ENCODE data around the gene SHOC2.

The SHOC2 gene

DNA sequence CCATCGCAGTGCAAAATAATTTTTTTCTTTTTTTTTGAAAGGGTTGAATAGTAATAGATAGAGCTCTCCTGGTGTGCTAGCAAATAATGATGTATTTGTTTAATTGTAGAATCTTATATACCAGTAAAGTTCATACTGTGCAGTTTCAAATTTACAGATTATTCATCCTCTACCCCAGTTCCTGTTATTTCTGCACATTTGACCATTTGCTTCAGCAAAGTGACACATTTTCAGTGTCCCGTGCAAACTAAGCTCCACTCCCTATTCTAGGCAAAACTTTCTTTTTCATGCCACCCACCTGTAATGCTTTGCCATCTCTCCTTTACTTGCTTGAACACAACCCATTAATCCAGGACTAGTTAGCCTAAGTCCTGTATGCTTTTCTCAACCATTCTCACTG is 43.0 kb downstream of the SHOC2 start:
- no peaks in the 10 kb centered on the region for H4K20me1 ChIP-seq (ENCODE audit: insufficient read depth, low read length)
- H3K27ac ChIP-seq (ENCODE audit: low read depth, low read length, poor library complexity, severe bottlenecking) = no peak overlapping the region
- peaks cover 26% of the 10 kb centered on the region for H3K36me3 ChIP-seq (ENCODE audit: insufficient read depth, low read length)
- no peak overlapping the region for H3K9ac ChIP-seq (ENCODE audit: low read length)
- no peak overlapping the region for H3K4me3 ChIP-seq (ENCODE audit: low read depth, low read length, poor library complexity, severe bottlenecking)
- H3K9me3 ChIP-seq (ENCODE audit: low read length) = 0 out of 2 replicates have a peak, but pooled peaks cover 2% of the 10 kb centered on the region
- H3K27me3 ChIP-seq (ENCODE audit: insufficient read depth, low read length) = no peaks in the 10 kb centered on the region
- H3K9me2 ChIP-seq (ENCODE audit: low read depth, low read length) = no peaks in the 10 kb centered on the region
- H3F3A ChIP-seq (ENCODE audit: insufficient read depth, low read length) = no peaks in the 10 kb centered on the region
- H2AFZ ChIP-seq (ENCODE audit: low read length) = no peak overlapping the region
- H3K79me2 ChIP-seq (ENCODE audit: insufficient read depth, low read length) = peaks cover 96% of the 10 kb centered on the region
- TF ChIP-seq, protein P1, sequence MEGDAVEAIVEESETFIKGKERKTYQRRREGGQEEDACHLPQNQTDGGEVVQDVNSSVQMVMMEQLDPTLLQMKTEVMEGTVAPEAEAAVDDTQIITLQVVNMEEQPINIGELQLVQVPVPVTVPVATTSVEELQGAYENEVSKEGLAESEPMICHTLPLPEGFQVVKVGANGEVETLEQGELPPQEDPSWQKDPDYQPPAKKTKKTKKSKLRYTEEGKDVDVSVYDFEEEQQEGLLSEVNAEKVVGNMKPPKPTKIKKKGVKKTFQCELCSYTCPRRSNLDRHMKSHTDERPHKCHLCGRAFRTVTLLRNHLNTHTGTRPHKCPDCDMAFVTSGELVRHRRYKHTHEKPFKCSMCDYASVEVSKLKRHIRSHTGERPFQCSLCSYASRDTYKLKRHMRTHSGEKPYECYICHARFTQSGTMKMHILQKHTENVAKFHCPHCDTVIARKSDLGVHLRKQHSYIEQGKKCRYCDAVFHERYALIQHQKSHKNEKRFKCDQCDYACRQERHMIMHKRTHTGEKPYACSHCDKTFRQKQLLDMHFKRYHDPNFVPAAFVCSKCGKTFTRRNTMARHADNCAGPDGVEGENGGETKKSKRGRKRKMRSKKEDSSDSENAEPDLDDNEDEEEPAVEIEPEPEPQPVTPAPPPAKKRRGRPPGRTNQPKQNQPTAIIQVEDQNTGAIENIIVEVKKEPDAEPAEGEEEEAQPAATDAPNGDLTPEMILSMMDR (IDR thresholded peaks at IDR 0.05; ENCODE audit: low read length) = no peak
- TF ChIP-seq EZH2 (IDR thresholded peaks at IDR 0.05; ENCODE audit: borderline replicate concordance, low read length) = no peak
- no peaks in the 10 kb centered on the region for H3K4me1 ChIP-seq (ENCODE audit: insufficient read depth, low read length, severe bottlenecking)
- H3K4me2 ChIP-seq (ENCODE audit: low read length) = no peak overlapping the region

DNA sequence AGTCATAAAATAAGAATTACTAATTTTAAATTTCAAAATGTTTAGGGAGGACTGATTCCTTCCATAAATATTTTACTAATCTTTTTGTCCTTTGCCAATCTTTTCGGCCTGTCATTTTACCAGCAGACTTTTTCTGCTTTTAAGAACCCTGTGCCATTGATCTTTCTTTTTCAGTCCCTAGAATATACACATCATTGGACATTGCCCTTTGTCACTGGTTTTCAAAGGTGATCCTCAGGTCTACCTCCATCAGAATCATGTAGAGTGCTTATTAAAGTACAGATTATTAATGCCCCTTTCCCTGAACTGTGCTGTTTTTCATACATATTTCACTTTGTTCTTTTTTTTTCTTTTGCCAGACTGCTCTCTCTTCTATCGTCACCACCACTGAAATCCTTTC is 43.8 kb downstream of the SHOC2 start:
- Histone ChIP-seq H3K27me3 (ENCODE audit: insufficient read depth, low read length) (no peaks in the 10 kb centered on the region), H3K4me1 (ENCODE audit: insufficient read depth, low read length, severe bottlenecking) (no peaks in the 10 kb centered on the region), H3K9me3 (ENCODE audit: low read length) (no peaks in the 10 kb centered on the region), H3K9me2 (ENCODE audit: low read depth, low read length) (no peaks in the 10 kb centered on the region), H4K20me1 (ENCODE audit: insufficient read depth, low read length) (no peaks in the 10 kb centered on the region), H3F3A (ENCODE audit: insufficient read depth, low read length) (no peaks in the 10 kb centered on the region), H3K79me2 (ENCODE audit: insufficient read depth, low read length) (peaks cover 97% of the 10 kb centered on the region), H3K36me3 (ENCODE audit: insufficient read depth, low read length) (peaks cover 33% of the 10 kb centered on the region), H2AFZ (ENCODE audit: low read length) (no peak overlapping the region), H3K27ac (ENCODE audit: low read depth, low read length, poor library complexity, severe bottlenecking) (no peak overlapping the region), H3K4me2 (ENCODE audit: low read length) (no peak overlapping the region), H3K9ac (ENCODE audit: low read length) (no peak overlapping the region), H3K4me3 (ENCODE audit: low read depth, low read length, poor library complexity, severe bottlenecking) (no peak overlapping the region)
- TF ChIP-seq, protein P1 (IDR thresholded peaks at IDR 0.05; ENCODE audit: low read length) = no peak
- no peak for TF ChIP-seq EZH2 (IDR thresholded peaks at IDR 0.05; ENCODE audit: borderline replicate concordance, low read length)

DNA sequence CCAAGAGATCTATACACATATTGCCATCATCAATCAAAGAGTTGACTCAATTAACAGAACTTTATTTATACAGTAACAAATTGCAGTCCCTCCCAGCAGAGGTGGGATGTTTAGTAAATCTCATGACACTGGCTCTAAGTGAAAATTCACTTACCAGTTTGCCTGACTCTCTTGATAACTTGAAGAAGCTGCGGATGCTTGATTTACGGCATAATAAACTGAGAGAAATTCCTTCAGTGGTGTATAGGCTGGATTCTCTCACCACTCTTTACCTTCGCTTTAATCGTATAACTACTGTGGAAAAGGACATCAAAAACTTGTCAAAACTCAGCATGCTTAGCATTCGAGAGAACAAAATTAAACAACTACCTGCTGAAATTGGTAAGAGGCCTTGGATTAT is 45.3 kb downstream of the SHOC2 start:
- H3K9me3 ChIP-seq (ENCODE audit: low read length) = no peaks in the 10 kb centered on the region
- TF ChIP-seq, protein P1 (IDR thresholded peaks at IDR 0.05; ENCODE audit: low read length) = no peak
- TF ChIP-seq EZH2 (IDR thresholded peaks at IDR 0.05; ENCODE audit: borderline replicate concordance, low read length) = no peak
- H4K20me1 ChIP-seq (ENCODE audit: insufficient read depth, low read length) = no peaks in the 10 kb centered on the region

More for the DNA sequence above, 45.3 kb downstream of the SHOC2 start:
- Histone ChIP-seq H3K9ac (ENCODE audit: low read length) (no peak overlapping the region), H3F3A (ENCODE audit: insufficient read depth, low read length) (no peaks in the 10 kb centered on the region), H3K4me3 (ENCODE audit: low read depth, low read length, poor library complexity, severe bottlenecking) (no peak overlapping the region), H3K27me3 (ENCODE audit: insufficient read depth, low read length) (no peaks in the 10 kb centered on the region), H3K4me2 (ENCODE audit: low read length) (no peak overlapping the region), H3K9me2 (ENCODE audit: low read depth, low read length) (no peaks in the 10 kb centered on the region), H3K4me1 (ENCODE audit: insufficient read depth, low read length, severe bottlenecking) (no peaks in the 10 kb centered on the region), H2AFZ (ENCODE audit: low read length) (no peak overlapping the region), H3K79me2 (ENCODE audit: insufficient read depth, low read length) (peaks cover 97% of the 10 kb centered on the region), H3K27ac (ENCODE audit: low read depth, low read length, poor library complexity, severe bottlenecking) (no peak overlapping the region), H3K36me3 (ENCODE audit: insufficient read depth, low read length) (peaks cover 33% of the 10 kb centered on the region)

Measured in OCI-LY1 (cell line).